H9 (cell line): ENCODE results near the gene CTR9. TPM values are rescaled to one million over a fixed set of nuclear protein-coding genes. Genes with fewer than 3 reads are reported as not detected.

Experiments
- DNase-seq: peaks from one replicate; pipeline ENCODE4 v3.0.0-alpha.2; 2017
- H2AFZ ChIP-seq: one replicate; pipeline ENCODE4 v1.6.1; 2013; ENCODE audit warnings: mild to moderate bottlenecking, low read length, control low read depth, moderate library complexity
- H2AK5ac ChIP-seq: 2 replicates; pipeline ENCODE4 v1.6.1; 2013; ENCODE audit warnings: low read length, control low read depth, mixed read lengths; ENCODE audit not compliant: insufficient read length
- H2BK120ac ChIP-seq: one replicate; pipeline ENCODE4 v1.6.1; 2013; ENCODE audit warnings: low read depth, mild to moderate bottlenecking, low read length, control low read depth, inconsistent platforms; ENCODE audit not compliant: poor library complexity, severe bottlenecking
- H2BK12ac ChIP-seq: 2 replicates; pipeline ENCODE4 v1.6.1; 2013; ENCODE audit warnings: low read length, control low read depth, mixed read lengths, low read depth; ENCODE audit not compliant: insufficient read length
- H2BK15ac ChIP-seq: 2 replicates; pipeline ENCODE4 v1.6.1; 2013; ENCODE audit warnings: low read depth, low read length, control low read depth
- H2BK20ac ChIP-seq: one replicate; pipeline ENCODE4 v1.6.1; 2013; ENCODE audit warnings: low read depth, mild to moderate bottlenecking, low read length, control low read depth, inconsistent platforms; ENCODE audit not compliant: poor library complexity, severe bottlenecking
- H2BK5ac ChIP-seq: 2 replicates; pipeline ENCODE4 v1.6.1; 2013; ENCODE audit warnings: low read length, control low read depth, mixed read lengths; ENCODE audit not compliant: insufficient read length
- H3K14ac ChIP-seq: 2 replicates; pipeline ENCODE4 v1.6.1; 2013; ENCODE audit warnings: low read length, control low read depth; ENCODE audit not compliant: insufficient read depth
- H3K18ac ChIP-seq: 2 replicates; pipeline ENCODE4 v1.6.1; 2013; ENCODE audit warnings: low read depth, mild to moderate bottlenecking, mixed read lengths, low read length, control low read depth; ENCODE audit not compliant: insufficient read length
- H3K23ac ChIP-seq: 2 replicates; pipeline ENCODE4 v1.6.1; 2013; ENCODE audit warnings: low read length, control low read depth, mixed read lengths, low read depth; ENCODE audit not compliant: insufficient read length
- H3K23me2 ChIP-seq: 2 replicates; pipeline ENCODE4 v1.6.1; 2013; ENCODE audit warnings: low read depth, mild to moderate bottlenecking, mixed read lengths, low read length, control low read depth; ENCODE audit not compliant: insufficient read length, poor library complexity, severe bottlenecking
- H3K27ac ChIP-seq: 2 replicates; pipeline ENCODE4 v1.5.1; 2013; ENCODE audit warnings: low read length, control low read depth, mixed read lengths, low read depth; ENCODE audit not compliant: insufficient read length
- H3K27me3 ChIP-seq: 2 replicates; pipeline ENCODE4 v1.6.1; 2013; ENCODE audit warnings: low read length, control low read depth, inconsistent platforms; ENCODE audit not compliant: insufficient read depth
- H3K4ac ChIP-seq: 2 replicates; pipeline ENCODE4 v1.6.1; 2013; ENCODE audit warnings: low read depth, mild to moderate bottlenecking, control low read depth, inconsistent platforms, low read length, moderate library complexity
- H3K4me1 ChIP-seq: 2 replicates; pipeline ENCODE4 v1.6.1; 2013; ENCODE audit warnings: low read length, control low read depth, inconsistent platforms; ENCODE audit not compliant: insufficient read depth
- H3K4me2 ChIP-seq: 2 replicates; pipeline ENCODE4 v1.6.1; 2013; ENCODE audit warnings: low read length, control low read depth, mixed read lengths; ENCODE audit not compliant: insufficient read length, insufficient read depth
- H3K56ac ChIP-seq: 2 replicates; pipeline ENCODE4 v1.6.1; 2013; ENCODE audit warnings: low read depth, mild to moderate bottlenecking, mixed read lengths, low read length, control low read depth; ENCODE audit not compliant: insufficient read length
- H3K79me1 ChIP-seq: 2 replicates; pipeline ENCODE4 v1.6.1; 2013; ENCODE audit warnings: low read depth, mild to moderate bottlenecking, moderate library complexity, low read length, control low read depth, inconsistent platforms; ENCODE audit not compliant: insufficient read depth, poor library complexity, severe bottlenecking
- H3K79me2 ChIP-seq: 2 replicates; pipeline ENCODE4 v1.6.1; 2013; ENCODE audit warnings: low read length, control low read depth, inconsistent platforms; ENCODE audit not compliant: insufficient read depth
- H3K9ac ChIP-seq: 2 replicates; pipeline ENCODE4 v1.6.1; 2013; ENCODE audit warnings: low read length, control low read depth, mixed read lengths; ENCODE audit not compliant: insufficient read length; ENCODE audit errors: extremely low read depth
- H3K9me3 ChIP-seq: one replicate; pipeline ENCODE4 v1.6.1; 2013; ENCODE audit warnings: low read depth, low read length, inconsistent platforms; ENCODE audit not compliant: control insufficient read depth
- H3T11ph ChIP-seq: one replicate; pipeline ENCODE4 v1.6.1; 2013; ENCODE audit warnings: mild to moderate bottlenecking, low read length, control low read depth, inconsistent platforms
- H4K20me1 ChIP-seq: one replicate; pipeline ENCODE4 v1.6.1; 2013; ENCODE audit not compliant: control insufficient read depth, insufficient read length, insufficient read depth
- H4K5ac ChIP-seq: 2 replicates; pipeline ENCODE4 v1.6.1; 2013; ENCODE audit warnings: low read depth, mild to moderate bottlenecking, mixed read lengths, low read length, control low read depth; ENCODE audit not compliant: insufficient read length
- H4K8ac ChIP-seq: replicated peaks from 2 replicates; pipeline ENCODE4 v1.6.1; 2013; ENCODE audit warnings: low read length, control low read depth, mixed read lengths, low read depth; ENCODE audit not compliant: insufficient read length
- H4K91ac ChIP-seq: 2 replicates; pipeline ENCODE4 v1.6.1; 2013; ENCODE audit warnings: low read depth, mild to moderate bottlenecking, moderate library complexity, mixed read lengths, low read length, control low read depth; ENCODE audit not compliant: insufficient read length
- H3K27ac Mint-ChIP-seq, 3 experiments: 2 replicates in 2 of 3; 3 replicates in 1 of 3; pipeline ENCODE4 v1.8.0; 2020 to 2021; ENCODE audit warnings: mixed read lengths in 3 of 3, mild to moderate bottlenecking in 1 of 3, moderate library complexity in 1 of 3
- H3K27me3 Mint-ChIP-seq: 2 replicates; pipeline ENCODE4 v1.8.0; 2021; ENCODE audit warnings: low read depth, mild to moderate bottlenecking, moderate library complexity, mixed read lengths
- H3K36me3 Mint-ChIP-seq, 3 experiments: 2 replicates in 2 of 3; 3 replicates in 1 of 3; pipeline ENCODE4 v1.8.0; 2020 to 2021; ENCODE audit warnings: low read depth in 3 of 3, mixed read lengths in 3 of 3; ENCODE audit not compliant: insufficient read depth in 1 of 3
- H3K4me1 Mint-ChIP-seq, 2 experiments: 2 replicates each; pipeline ENCODE4 v1.8.0; 2020; ENCODE audit warnings: mixed read lengths in 2 of 2
- H3K4me3 Mint-ChIP-seq, 2 experiments: 2 replicates in 1 of 2; 3 replicates in 1 of 2; pipeline ENCODE4 v1.8.0; 2020 to 2021; ENCODE audit warnings: mild to moderate bottlenecking in 2 of 2, mixed read lengths in 2 of 2, moderate library complexity in 1 of 2
- H3K9me3 Mint-ChIP-seq, 2 experiments: 2 replicates in 1 of 2; 3 replicates in 1 of 2; pipeline ENCODE4 v1.8.0; 2020; ENCODE audit warnings: mild to moderate bottlenecking in 2 of 2, mixed read lengths in 2 of 2, moderate library complexity in 1 of 2
- CTCF ChIP-seq: fragments of 200-600 bp; sonication (generic); conservative IDR thresholded peaks from 3 replicates; pipeline ENCODE4 v1.8.0; 2021; ENCODE audit warnings: antibody characterized with exemption, mild to moderate bottlenecking
- WGBS: extraction: QIAGEN DNeasy Blood & Tissue Kit; methylation state at CpG from one replicate; pipeline ENCODE4 v1.1.7; 2013; ENCODE audit warnings: missing lambda C conversion rate, low lambda C conversion rate, mixed read lengths; ENCODE audit not compliant: insufficient read length; ENCODE audit errors: extremely low coverage; 5-methylcytosine and 5-hydroxymethylcytosine counted together
- total RNA-seq: library from RNA; stranded (reverse); gene quantifications from 2 replicates; pipeline ENCODE4 v1.2.1, GENCODE V29; 2021

The CTR9 gene
- total RNA-seq, 1 experiment from 2014 or later, result 37.5 TPM

GRCh38 chr11:10777806-10778205 lies 26.8 kb downstream of the CTR9 start:
- H3K23ac ChIP-seq, result no peak overlapping the region
- no peaks in the 10 kb centered on the region for H3K9me3 ChIP-seq
- 0 out of 4 replicates have a peak, but pooled peaks cover 0 to 3% of the 10 kb centered on the region in 2 experiments for H3K4me1 Mint-ChIP-seq
- H3K27ac Mint-ChIP-seq, result no peak overlapping the region
- no peaks in the 10 kb centered on the region for H3K9me3 Mint-ChIP-seq
- H3K36me3 Mint-ChIP-seq, result peaks cover 16 to 55% (median 46%) of the 10 kb centered on the region in 3 experiments; a peak in 6 of 7 replicates
- H2BK15ac ChIP-seq, result no peak overlapping the region
- no peaks in the 10 kb centered on the region for H3K79me1 ChIP-seq
- no peaks in the 10 kb centered on the region for H3K27me3 Mint-ChIP-seq
- H3K27me3 ChIP-seq, result no peaks in the 10 kb centered on the region
- DNase-seq, result no peak
- H3K27ac ChIP-seq, result no peak overlapping the region
- no peak overlapping the region for H3K56ac ChIP-seq
- H3K23me2 ChIP-seq, result no peaks in the 10 kb centered on the region
- no peak overlapping the region for H2BK120ac ChIP-seq
- H2AK5ac ChIP-seq, result no peak overlapping the region
- TF ChIP-seq CTCF, result no peak
- WGBS, result no CpG with 5 or more reads among the region's 6 CpGs
- no peak overlapping the region for H2BK5ac ChIP-seq
- H2BK20ac ChIP-seq, result no peak overlapping the region
- no peak overlapping the region for H3K4ac ChIP-seq
- H4K8ac ChIP-seq, result no peak overlapping the region
- H4K5ac ChIP-seq, result no peak overlapping the region
- H2BK12ac ChIP-seq, result no peak overlapping the region
- no peak overlapping the region for H4K91ac ChIP-seq
- H4K20me1 ChIP-seq, result no peaks in the 10 kb centered on the region
- no peaks in the 10 kb centered on the region for H3K4me1 ChIP-seq
- no peaks in the 10 kb centered on the region for H3K79me2 ChIP-seq
- H3K4me3 Mint-ChIP-seq, result no peak overlapping the region
- H3T11ph ChIP-seq, result no peak overlapping the region
- no peak overlapping the region for H2AFZ ChIP-seq
- H3K4me2 ChIP-seq, result no peak overlapping the region
- H3K9ac ChIP-seq, result no peak overlapping the region
- no peak overlapping the region for H3K18ac ChIP-seq
- H3K14ac ChIP-seq, result no peak overlapping the region
